Suppressor macrophage (primary cell): ENCODE data around the gene ZSWIM8.
"Not testable (repeated sequence)": the region's sequence is repeated elsewhere in the genome, so short reads cannot be mapped to it uniquely, and the experiment has no call there.

Experiments
- DNase-seq, 4 experiments: peaks; one replicate each; pipeline ENCODE4 v3.0.0-alpha.2; 2020 to 2022

ZSWIM8 gene

GRCh38 chr10:73774637-73775036 lies 10.8 kb upstream of the ZSWIM8 start:
- DNase-seq = peak in 2 of 4 experiments; percentile 6 to 29

GRCh38 chr10:73779018-73779417 lies 6.4 kb upstream of the ZSWIM8 start:
- DNase-seq = no peak

GRCh38 chr10:73779539-73780197 lies 5.7 kb upstream of the ZSWIM8 start:
- no peak for DNase-seq

- no peak for DNase-seq
Measured at GRCh38 chr10:73780301-73780700, 5.1 kb upstream of the ZSWIM8 start.

GRCh38 chr10:73780966-73781365 lies 4.4 kb upstream of the ZSWIM8 start:
- no peak for DNase-seq

- no peak for DNase-seq
Measured at GRCh38 chr10:73781548-73781878, 3.9 kb upstream of the ZSWIM8 start.

- DNase-seq = peak; percentile 90 to 95 (median 93)
Measured at GRCh38 chr10:73781879-73782748, 3.3 kb upstream of the ZSWIM8 start, which contains the start of gene CHCHD1. CHCHD1 (plus strand) TSS chr10:73782048; CDS start chr10:73782076, 28 bp downstream.

- no peak for DNase-seq
Measured at GRCh38 chr10:73782749-73783085, 2.7 kb upstream of the ZSWIM8 start.

- peak; percentile 32 to 66 (median 53) for DNase-seq
Measured at GRCh38 chr10:73785721-73786511, 510 bp downstream of the ZSWIM8 start.

- no peak for DNase-seq
Measured at GRCh38 chr10:73786512-73786885, 1.1 kb downstream of the ZSWIM8 start.

GRCh38 chr10:73787031-73787800 lies 1.8 kb downstream of the ZSWIM8 start:
- DNase-seq = not testable (repeated sequence)

GRCh38 chr10:73788864-73789658 lies 3.7 kb downstream of the ZSWIM8 start:
- DNase-seq = no peak

- DNase-seq = no peak
Measured at GRCh38 chr10:73789659-73790055, 4.3 kb downstream of the ZSWIM8 start.

GRCh38 chr10:73790886-73791625 lies 5.7 kb downstream of the ZSWIM8 start:
- no peak for DNase-seq

GRCh38 chr10:73791871-73792400 lies 6.5 kb downstream of the ZSWIM8 start:
- no peak for DNase-seq

- no peak for DNase-seq
Measured at GRCh38 chr10:73793456-73793855, 8.1 kb downstream of the ZSWIM8 start.

- DNase-seq = not testable (repeated sequence)
Measured at GRCh38 chr10:73795491-73795890, 10.1 kb downstream of the ZSWIM8 start.

- not testable (repeated sequence) for DNase-seq
Measured at GRCh38 chr10:73796035-73796434, 10.6 kb downstream of the ZSWIM8 start.

GRCh38 chr10:73796766-73797165 lies 11.4 kb downstream of the ZSWIM8 start:
- no peak for DNase-seq

GRCh38 chr10:73797324-73798025 lies 12.1 kb downstream of the ZSWIM8 start:
- DNase-seq = no peak
